HEK293T (cell line): ENCODE results near the gene WDR44.

Experiments used
- HDGF ChIP-seq: fragments of 450-650 bp; IDR thresholded peaks from 2 replicates; pipeline ENCODE4 v1.6.1; 2017; ENCODE audit warnings: antibody characterized with exemption, borderline replicate concordance
- TARDBP ChIP-seq: fragments of 450-650 bp; IDR thresholded peaks from 2 replicates; pipeline ENCODE4 v1.6.1; 2016

DNA sequence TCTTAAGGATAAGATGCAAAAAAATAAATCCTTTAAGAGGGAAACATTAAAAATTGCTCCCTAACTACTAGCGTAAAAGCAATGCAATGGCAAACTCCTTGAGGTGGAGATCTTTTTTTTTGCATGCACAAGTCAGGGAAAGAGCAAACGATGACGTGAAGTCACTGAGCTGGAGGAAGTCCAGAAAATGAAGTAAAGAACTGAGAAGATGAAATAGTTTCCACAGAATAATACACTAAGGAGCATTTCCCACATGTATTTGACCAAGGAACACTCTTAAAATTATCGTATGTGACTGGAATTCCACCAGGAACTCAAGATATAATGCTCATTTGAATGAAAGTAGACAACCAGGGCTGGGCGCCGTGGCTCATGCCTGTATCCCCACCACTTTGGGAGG is 128.7 kb downstream of the WDR44 start:
- TF ChIP-seq HDGF (no peak), TARDBP (no peak)
